HG03520 (cell line): ENCODE data around the gene MTX1.

Source experiments
- ATAC-seq: cut with Tn5 transposase; IDR thresholded peaks from one replicate; pipeline ENCODE4 v1.9.1; 2021; ENCODE audit warnings: mild to moderate bottlenecking, moderate library complexity; ENCODE audit not compliant: unreplicated experiment

The MTX1 gene

DNA sequence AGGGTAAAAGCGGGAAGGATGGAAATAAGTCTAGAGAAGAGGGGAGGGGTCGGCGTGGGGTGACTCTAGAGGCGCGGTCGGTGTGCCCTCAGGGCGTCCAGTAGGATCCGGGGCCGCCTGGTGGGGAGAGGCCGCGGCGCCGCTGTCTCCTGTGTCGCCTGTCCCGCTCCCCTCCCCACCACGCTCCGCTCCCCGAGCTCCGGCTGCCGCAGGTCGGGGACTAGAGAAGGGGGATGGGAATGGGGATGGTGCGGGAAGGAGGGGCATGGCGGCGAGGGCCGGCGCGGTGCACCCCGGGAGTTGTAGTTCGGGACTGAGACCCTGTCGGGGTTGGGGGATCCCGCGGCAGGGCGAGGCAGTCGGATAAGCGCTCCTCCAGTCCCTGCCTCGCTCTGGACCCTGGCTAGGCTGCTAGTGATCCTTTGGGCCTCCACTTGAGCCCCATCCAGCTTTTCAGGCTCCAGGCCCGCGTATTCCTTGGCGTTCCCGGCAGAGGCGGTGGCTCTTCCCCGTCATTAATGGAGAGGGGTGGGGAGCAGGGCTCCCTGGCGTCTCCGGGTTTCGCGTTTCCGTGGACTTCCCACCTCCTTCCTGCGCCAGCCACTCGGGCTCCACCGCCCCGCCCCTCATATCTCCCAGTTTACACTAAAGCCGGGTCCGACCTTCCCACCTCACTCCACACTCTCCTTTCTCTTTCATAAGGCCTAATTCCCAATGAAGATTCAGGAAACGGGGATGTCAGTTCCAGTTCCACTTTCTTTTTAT is 46.9 kb downstream of the MTX1 start, which contains the start of gene ENTREP3:
TSS of gene ENTREP3 (minus strand) at position 241 of the 765 bp plus-strand sequence. CDS start 606 bp downstream, outside the sequence.
- ATAC-seq = no peak

DNA sequence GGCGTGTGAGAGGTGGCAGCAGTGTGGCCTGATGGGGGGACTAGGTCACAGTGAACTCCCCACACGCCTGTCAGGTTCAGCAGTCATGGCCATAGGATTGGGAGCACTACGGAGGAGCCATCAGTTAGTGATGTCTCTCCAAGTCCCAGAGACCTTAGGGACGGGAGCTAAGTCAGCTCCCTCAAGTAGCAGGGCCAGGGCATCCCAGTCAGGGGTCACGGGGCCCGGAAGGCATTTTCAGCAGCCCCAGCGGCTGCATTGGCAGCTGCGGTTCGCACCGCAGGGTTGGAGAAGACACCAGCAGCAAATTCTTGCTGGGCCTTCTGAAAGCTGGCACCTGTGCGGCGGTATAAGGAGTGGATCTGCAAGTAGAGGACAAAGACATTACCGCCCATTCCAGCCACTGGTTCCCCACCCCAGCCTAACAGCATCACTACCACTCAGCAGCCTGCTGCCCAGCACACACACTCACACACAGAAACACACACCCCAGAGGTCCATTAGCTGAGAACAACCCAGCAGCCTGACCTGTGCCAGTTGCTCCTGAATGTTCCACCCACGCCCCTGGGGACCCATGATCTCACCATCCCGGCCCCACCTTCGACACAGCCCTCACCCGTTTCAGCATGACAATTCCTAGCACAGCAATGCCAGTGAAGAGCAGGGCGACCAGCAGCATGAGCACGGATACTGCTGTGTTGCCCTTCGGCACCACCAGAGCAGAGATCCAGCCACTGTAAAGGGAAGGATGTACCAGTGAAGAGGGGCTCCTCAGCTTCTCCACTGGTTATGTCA is 47.8 kb downstream of the MTX1 start:
- ATAC-seq = no peak

DNA sequence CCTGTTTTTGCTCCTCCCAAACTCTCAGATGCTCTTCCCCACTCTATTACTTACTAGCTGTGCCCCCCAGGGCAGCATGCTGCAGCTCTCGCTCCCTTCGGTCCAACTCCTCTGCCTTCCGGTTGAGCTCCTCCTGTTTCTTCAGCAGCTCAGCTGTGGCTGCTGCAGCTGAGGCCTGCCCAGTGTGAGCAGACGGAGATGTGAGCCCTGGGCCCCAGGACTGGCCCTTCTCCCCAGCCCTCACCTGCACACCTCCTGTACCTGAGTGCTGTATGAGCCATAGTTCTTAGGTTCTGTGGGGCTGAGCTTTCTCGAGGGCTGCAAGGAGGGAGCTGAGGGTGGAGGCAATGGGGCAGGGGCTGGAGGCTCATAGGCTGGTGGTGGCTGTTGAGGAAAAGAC is 51.8 kb downstream of the MTX1 start:
- ATAC-seq = no peak

DNA sequence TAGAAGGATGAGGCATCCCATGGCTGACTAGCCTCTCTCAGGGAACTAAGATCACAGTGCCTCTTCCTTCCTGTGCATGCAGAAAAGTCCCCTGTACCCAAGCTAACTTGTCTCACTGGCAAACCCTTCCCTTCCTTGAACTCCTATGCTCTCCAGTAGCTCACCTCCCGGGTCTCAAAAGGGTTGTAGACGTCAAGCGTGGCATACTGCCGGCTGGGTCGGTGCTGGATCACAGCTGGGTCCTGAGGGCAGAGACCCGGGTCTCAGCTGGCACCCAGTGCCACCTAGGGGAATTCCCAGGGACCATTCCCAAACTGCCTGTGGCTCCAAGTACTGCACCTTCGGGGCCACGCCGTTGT is 53.0 kb downstream of the MTX1 start:
- ATAC-seq = no peak

DNA sequence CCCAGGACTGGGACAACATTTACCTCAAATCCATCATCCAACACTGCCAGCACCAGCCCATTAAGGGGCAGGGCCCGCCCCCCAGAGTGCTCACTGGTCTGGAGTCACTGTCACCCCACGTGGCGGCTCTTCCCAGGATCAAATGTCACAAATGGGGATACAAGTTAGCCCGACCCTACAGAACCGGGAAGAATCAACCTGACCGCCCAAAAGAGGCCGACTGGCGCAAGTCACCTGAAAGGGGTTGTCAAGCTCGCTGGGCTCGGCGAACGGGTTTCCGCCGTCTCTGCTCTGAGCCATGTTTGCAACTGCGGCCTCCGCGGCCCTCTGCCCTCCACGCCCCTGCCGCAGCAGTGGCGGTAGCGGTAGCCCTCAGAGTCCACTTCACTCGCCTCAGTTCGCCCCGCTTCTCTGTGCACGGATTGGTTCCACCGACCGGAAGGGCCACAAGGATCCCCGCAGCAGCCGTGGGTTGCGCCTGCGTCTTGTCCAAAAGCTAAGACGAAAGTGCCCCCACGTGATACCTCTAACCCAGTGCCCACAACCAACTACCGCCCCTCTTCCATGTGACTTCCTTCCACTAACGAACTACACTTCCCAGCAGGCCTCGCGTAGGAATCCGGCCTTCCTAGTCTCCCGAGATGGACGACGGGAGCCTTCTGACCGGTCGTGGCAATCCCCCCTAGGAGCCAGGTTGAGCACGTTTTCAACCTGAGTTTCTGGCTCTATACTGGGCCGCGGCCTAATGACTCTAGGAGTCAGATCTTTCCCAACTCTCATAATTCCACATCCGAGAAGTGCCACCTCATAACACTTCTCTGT is 53.6 kb downstream of the MTX1 start, which contains the start of gene SCAMP3:
TSS of gene SCAMP3 (minus strand) at position 509 of the 822 bp plus-strand sequence. CDS start at position 300, 209 bp downstream.
- ATAC-seq = peak; percentile 82

DNA sequence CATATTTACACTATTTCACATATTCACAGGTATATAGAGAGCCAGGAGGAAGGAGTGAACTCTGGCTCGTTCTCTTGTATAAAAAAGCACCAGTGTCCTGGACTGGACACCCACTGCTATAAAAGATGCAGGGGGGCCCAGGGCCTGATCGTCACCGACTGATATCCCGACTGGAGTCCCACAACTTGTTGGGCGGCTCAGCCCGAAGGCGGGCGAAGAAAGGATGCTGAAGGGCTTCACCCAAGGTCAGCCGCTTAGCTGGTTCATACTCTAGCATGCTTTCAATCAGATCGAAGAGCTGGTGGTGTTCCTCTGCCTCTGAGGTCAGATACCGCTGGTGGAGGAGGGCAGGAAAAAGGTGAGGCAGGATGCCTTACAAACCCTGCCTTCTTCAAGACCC is 54.6 kb downstream of the MTX1 start:
- no peak for ATAC-seq
